Measurements from ENCODE around the gene SPG7.

The SPG7 gene

DNA sequence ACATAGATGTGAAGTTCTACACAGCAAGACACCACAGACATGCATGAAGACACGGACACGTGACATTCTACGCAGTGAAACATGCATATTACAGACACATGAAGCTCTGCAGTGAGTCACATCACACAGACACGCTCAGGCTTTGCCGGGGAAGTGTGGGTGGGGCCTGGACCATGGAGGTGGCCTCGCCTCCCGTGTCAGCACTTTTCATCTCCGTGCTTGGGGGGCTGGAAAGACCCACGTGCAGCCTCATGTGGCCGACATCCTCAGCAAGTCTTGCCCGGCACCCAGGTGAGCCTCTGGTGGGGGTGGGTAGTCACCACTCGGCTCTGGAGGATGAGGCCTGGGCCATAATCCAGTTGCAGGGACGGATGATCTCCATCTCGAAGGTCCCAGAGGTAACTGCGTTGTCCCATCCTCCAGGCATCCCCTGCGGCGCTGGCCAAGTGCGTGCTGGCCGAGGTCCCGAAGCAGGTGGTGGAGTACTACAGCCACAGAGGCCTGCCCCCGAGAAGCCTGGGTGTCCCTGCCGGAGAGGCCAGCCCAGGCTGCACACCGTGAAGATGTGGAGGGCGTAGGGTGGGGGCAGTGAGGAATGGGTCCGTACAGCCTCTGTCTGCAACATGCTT, 88.0 kb downstream of the SPG7 start:
- H3K9me3 Mint-ChIP-seq: no peaks in the 10 kb centered on the region
- H3K4me1 Mint-ChIP-seq: peaks cover 18% of the 10 kb centered on the region
- no peak overlapping the region for H3K27ac Mint-ChIP-seq
- no peak for ATAC-seq
- H3K4me3 Mint-ChIP-seq: no peak overlapping the region
- H3K36me3 Mint-ChIP-seq: peaks cover 6% of the 10 kb centered on the region
- DNase-seq (ENCODE audit: low spot score in 2 of 2): no peak

DNA sequence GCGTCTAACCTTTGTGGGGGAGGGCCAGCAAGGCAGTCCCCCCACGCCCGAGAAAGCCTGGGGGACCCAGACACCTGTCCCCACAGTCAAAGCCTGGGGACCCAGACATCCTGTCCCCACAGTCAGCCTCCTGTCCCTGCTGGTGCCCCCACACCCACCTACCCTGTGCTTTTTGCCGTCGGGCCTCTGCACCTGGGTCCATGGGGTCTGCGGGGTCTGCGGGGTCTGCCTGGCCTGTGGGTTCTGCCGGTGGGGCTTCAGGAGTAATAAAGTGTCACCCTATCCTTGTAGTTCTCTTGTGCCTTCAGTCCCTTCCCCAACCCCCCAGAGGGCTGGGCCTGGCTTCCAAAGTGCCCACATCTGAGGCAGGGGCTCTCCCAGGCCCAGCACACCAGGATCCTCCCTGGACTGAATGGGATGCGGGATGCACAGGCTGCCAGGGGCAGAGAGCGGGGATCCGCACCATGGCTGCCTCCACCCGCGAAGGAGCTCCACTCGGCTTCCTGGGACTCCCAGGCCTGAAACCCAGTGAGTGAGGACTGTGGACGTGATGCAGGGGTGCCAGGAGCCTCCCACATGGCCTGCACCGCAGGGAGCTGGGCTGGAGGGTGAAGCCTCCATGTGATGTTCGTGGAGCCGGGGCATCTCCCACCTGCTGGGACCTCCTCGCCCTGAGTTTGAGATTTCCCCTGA, 88.9 kb downstream of the SPG7 start:
- no peaks in the 10 kb centered on the region for H3K9me3 Mint-ChIP-seq
- no peak overlapping the region for H3K27ac Mint-ChIP-seq

DNA sequence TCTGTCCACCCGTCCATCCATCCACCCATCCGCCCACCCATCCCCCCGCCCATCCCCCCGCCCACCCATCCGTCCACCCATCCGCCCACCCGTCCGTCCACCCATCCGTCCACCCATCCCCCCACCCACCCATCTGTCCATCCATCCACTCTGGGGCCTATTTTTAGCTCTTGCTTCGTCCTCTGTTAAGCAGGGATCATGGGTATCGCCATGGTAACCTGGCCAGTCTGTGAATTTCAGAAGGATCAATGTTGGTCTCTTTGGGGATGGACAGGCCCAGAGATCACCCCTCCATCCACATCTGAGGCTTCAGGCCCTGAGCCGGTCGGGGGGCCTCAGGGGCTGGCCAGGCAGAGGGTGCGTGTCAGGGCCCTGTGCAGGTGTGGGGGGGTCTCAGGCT, 90.0 kb downstream of the SPG7 start:
- Mint-ChIP-seq H3K9me3 (no peaks in the 10 kb centered on the region), H3K4me1 (peaks cover 32% of the 10 kb centered on the region), H3K4me3 (no peak overlapping the region), H3K27ac (no peak overlapping the region), H3K36me3 (no peaks in the 10 kb centered on the region)
- no peak for ATAC-seq
- no peak for DNase-seq (ENCODE audit: low spot score in 2 of 2)

More for the DNA sequence above, 88.9 kb downstream of the SPG7 start:
- Mint-ChIP-seq H3K4me3 (no peak overlapping the region), H3K4me1 (peaks cover 21% of the 10 kb centered on the region), H3K36me3 (no peaks in the 10 kb centered on the region)
- DNase-seq (ENCODE audit: low spot score in 2 of 2) (no peak), ATAC-seq (no peak)

DNA sequence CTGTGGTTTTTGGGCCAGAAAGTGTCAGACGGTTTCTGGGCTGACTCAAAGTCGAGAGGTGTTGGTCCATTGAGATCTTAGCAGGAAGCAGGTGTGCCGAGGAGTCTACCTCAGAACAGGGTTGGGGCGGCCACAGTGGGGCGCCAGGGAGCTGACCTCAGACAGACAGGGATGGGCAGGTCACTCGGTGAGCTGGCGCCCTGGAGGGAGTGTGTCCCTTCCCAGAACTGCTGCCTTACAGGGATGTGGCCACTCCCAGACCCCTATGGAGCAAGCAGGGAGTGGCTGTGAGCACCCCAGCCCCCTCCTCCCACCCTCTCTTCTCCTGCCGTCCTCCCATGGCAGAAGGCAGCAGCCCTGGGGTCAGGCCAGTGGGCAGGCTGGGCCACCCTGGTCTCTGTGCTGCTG, 91.3 kb downstream of the SPG7 start:
- Mint-ChIP-seq H3K36me3 (no peaks in the 10 kb centered on the region), H3K4me3 (no peak overlapping the region), H3K27ac (peak overlapping the region; percentile 75), H3K4me1 (peaks cover 24% of the 10 kb centered on the region), H3K9me3 (no peaks in the 10 kb centered on the region)
- ATAC-seq (peak; percentile 45), DNase-seq (ENCODE audit: low spot score in 2 of 2) (no peak)

DNA sequence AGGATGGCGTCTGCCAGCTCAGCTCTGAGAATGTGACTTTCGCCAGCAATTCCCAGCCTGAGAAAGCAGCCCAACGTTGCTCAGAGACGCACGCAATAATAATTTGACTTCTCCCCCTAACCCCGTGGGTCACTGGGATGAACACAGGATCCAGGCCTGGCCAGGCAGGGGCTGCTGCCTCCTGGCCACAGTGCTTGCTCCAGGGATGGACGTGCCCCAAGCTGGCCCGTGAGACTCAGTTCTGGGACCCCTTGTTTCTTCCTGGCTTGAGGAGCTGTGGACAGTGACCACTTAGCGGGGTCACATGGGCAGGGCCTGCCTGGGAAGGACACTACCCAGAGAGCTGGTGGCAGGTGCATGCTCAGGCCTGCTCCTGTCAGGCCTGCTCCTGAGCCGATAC, 91.7 kb downstream of the SPG7 start:
- Mint-ChIP-seq H3K27ac (no peak overlapping the region), H3K4me1 (peaks cover 24% of the 10 kb centered on the region)
- no peak for ATAC-seq

DNA sequence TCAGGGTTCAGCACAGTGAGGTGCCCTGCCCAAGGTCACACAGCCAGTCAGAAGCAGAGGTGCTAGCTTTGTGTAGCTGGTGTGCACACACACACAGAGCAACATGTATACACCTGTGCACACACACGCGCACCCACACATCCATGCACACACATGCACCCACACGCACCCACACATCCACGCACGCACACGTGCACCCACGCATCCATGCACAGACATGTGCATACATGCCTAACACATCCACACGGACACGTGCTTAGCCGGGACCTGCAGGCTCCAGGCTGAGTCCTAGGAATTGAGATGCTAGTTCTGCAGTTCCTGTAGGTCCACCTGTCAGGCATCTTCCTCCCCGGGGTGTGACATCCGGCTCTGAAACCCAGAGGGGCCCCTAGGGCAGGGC, 92.2 kb downstream of the SPG7 start:
- no peak for DNase-seq (ENCODE audit: low spot score in 2 of 2)
- peaks cover 24% of the 10 kb centered on the region for H3K4me1 Mint-ChIP-seq
- H3K36me3 Mint-ChIP-seq: no peaks in the 10 kb centered on the region
- H3K27ac Mint-ChIP-seq: no peak overlapping the region
- no peak for ATAC-seq
- no peaks in the 10 kb centered on the region for H3K9me3 Mint-ChIP-seq
- H3K4me3 Mint-ChIP-seq: no peak overlapping the region

More for the DNA sequence above, 91.7 kb downstream of the SPG7 start:
- H3K36me3 Mint-ChIP-seq: no peaks in the 10 kb centered on the region
- no peak overlapping the region for H3K4me3 Mint-ChIP-seq
- H3K9me3 Mint-ChIP-seq: no peaks in the 10 kb centered on the region
- no peak for DNase-seq (ENCODE audit: low spot score in 2 of 2)

DNA sequence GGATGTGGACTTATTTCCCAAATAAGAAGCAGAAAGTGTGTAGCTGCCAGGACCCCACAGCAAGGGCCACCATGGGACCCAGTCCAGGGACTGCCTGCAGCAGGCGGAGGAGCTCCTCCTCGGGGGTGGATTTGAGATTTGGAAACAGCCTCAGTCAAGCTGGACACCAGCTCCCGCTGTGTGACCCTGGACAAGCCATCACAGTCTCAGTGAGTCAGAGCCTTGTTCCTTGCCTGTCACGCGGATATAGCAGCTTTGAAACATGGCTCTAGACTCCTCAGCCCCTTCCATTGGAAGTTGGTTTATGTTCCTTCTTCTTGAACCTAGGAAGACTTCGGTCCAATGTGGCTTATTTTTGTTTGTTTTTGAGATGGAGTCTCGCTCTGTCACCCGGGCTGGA, 92.8 kb downstream of the SPG7 start:
- DNase-seq (ENCODE audit: low spot score in 2 of 2) (no peak), ATAC-seq (no peak)
- Mint-ChIP-seq H3K27ac (no peak overlapping the region), H3K4me1 (peaks cover 24% of the 10 kb centered on the region), H3K9me3 (no peaks in the 10 kb centered on the region), H3K36me3 (no peaks in the 10 kb centered on the region), H3K4me3 (no peak overlapping the region)

DNA sequence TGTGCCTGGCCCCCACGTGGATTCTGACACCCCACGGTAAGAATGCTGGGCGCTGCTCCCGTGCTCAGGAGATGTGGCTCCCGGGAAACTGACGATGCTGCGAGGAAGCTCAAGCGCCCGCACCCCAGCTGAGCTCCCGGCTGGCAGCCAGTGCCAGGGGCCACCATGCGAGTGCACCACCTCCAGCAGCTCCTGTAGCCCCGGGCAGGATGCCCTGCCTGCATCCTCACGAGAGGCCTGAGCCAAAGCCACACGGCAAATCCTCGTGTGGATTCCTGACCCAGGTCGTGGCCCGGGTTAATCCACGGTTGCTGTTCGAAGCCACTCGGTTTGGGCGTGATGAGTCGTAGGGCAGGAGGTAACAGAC, 93.7 kb downstream of the SPG7 start:
- peak overlapping the region; percentile 14 for H3K27ac Mint-ChIP-seq
- ATAC-seq (no peak), DNase-seq (ENCODE audit: low spot score in 2 of 2) (no peak)
- H3K4me3 Mint-ChIP-seq: peak overlapping the region; percentile 48
- H3K36me3 Mint-ChIP-seq: no peaks in the 10 kb centered on the region
- peaks cover 24% of the 10 kb centered on the region for H3K4me1 Mint-ChIP-seq
- no peaks in the 10 kb centered on the region for H3K9me3 Mint-ChIP-seq

DNA sequence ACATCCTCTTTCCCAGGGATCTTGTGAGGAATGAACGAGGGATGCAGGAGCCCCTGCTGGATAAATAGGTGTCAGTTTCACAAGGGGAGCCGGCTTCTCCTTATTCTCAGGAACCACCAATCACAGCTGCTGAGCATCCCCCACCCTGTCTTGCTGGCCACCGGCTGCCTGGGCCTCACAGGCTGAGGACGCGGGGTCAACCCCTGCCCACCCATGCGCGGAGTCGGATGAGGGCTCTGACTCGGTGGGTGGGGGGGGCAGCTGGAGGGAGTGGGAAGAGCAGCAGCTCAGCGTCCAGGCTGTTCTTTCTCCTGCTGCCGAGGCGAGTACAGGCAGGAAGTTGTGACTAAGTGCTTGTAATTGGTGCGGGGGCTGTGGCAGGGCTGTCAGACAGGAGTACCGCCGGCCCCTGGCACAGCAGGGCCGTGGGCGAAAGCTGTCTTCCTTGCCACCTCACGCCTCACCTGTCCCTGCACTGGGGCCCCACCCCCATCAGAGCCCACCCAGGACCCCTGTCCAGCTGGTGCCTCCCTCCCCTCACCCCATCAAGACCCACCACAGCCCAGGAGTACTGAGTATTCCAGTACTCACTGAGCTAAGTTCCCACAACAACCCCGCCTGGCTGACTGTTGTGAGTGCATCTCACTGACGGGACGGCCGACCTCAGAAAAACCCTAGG, 94.2 kb downstream of the SPG7 start:
- DNase-seq (ENCODE audit: low spot score in 2 of 2) (peak; percentile 35 to 71), ATAC-seq (peak; percentile 93)
- H3K27ac Mint-ChIP-seq: peak overlapping the region; percentile 14
- peaks cover 24% of the 10 kb centered on the region for H3K4me1 Mint-ChIP-seq
- H3K4me3 Mint-ChIP-seq: peak overlapping the region; percentile 48
- H3K36me3 Mint-ChIP-seq: no peaks in the 10 kb centered on the region
- no peaks in the 10 kb centered on the region for H3K9me3 Mint-ChIP-seq

DNA sequence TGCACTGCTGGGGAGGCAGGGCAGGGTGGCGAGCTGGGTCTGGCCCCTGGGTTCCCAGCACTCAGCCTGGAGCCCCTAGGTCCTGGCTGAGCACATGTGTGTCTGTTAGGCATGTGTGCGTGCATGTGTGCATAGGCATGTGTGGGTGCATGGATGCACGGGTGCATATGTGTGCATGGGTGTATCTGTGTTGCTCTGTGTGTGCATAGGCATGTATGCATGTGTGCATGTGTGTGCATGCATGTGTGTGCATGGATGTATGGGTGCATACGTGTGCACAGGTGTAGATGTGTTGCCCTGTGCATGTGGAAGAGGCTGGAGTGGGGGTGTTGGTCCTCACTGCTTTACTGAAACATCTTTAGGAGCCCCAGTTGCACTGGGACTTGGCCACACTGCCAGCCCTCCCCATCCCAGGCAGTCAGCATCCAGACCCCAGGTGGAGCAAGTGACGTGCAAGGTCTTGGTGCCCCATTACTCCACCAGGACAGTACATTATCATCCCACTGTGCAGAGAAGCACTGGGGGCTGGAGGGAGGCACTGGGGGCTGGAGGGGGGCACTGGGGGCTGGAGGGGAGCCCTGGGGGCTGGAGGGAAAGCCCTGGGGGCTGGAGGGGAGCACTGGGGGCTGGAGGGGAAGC, 94.9 kb downstream of the SPG7 start:
- H3K36me3 Mint-ChIP-seq: no peaks in the 10 kb centered on the region
- H3K4me1 Mint-ChIP-seq: peaks cover 24% of the 10 kb centered on the region
- H3K9me3 Mint-ChIP-seq: no peaks in the 10 kb centered on the region
- H3K4me3 Mint-ChIP-seq: peak overlapping the region; percentile 48
- ATAC-seq: no peak
- H3K27ac Mint-ChIP-seq: peak overlapping the region; percentile 14
- no peak for DNase-seq (ENCODE audit: low spot score in 2 of 2)

DNA sequence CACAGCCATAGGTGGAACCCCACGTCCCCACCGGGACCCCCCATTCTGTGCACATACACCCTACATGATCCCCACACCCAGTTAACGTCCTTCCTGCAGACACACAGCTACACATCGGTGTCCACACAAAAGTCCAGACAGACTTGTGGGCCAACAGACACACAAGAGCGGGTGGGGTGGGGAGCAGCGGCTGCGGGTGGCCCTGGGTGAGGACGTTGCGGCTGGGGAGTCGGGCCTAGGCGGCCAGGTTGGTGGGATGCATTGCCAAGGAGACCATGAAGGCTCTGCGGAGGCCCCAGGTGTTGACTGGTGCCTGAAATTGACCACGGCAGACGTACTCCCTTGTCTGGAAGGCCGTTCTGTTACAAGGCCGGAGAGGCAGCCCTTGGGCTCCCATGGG, 96.6 kb downstream of the SPG7 start:
- H3K27ac Mint-ChIP-seq: no peak overlapping the region
- peaks cover 24% of the 10 kb centered on the region for H3K4me1 Mint-ChIP-seq
- no peak overlapping the region for H3K4me3 Mint-ChIP-seq
- no peak for ATAC-seq
- H3K9me3 Mint-ChIP-seq: no peaks in the 10 kb centered on the region
- DNase-seq (ENCODE audit: low spot score in 2 of 2): no peak
- H3K36me3 Mint-ChIP-seq: no peaks in the 10 kb centered on the region

DNA sequence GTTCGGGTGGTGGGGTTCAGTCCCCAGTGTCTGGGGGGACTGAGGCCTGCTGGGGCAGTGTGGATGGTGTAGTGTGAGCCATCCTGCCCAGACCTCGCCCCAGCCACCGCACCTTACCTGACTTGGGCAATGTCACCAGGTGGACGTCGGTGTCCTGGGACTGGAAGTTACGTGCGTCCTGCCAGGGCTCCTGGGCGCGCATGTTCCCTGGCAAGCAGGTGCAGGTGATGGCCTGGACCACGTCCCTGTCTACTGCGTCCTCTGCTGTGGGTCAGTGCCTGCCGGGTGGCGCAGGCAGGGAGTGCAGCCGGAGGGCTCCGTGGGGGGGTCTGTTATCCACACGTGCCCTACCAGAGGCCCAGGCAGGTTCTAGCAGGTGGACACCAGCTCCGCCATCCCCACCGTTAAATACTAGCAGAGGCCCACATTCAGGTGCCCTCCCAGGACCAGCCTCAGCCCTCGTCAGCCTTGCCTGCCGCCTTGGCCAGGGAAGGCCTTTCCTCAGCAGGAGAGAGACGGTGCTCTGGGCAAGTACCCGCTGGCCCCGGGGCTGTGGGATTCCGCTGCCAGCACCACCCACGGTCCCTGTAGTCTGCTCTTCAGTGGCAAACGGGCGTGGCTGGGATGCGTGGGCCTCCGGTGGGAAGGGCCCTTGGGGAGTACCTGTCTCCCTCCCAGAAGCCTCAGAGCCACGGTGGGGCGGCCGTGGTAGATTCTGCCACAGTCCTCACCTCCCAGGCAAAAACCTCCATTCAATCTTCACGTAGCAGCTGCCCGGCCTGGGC, 97.2 kb downstream of the SPG7 start:
- no peaks in the 10 kb centered on the region for H3K9me3 Mint-ChIP-seq
- no peak overlapping the region for H3K27ac Mint-ChIP-seq
- no peaks in the 10 kb centered on the region for H3K36me3 Mint-ChIP-seq
- peaks cover 21% of the 10 kb centered on the region for H3K4me1 Mint-ChIP-seq
- ATAC-seq (no peak), DNase-seq (ENCODE audit: low spot score in 2 of 2) (no peak)
- H3K4me3 Mint-ChIP-seq: no peak overlapping the region

DNA sequence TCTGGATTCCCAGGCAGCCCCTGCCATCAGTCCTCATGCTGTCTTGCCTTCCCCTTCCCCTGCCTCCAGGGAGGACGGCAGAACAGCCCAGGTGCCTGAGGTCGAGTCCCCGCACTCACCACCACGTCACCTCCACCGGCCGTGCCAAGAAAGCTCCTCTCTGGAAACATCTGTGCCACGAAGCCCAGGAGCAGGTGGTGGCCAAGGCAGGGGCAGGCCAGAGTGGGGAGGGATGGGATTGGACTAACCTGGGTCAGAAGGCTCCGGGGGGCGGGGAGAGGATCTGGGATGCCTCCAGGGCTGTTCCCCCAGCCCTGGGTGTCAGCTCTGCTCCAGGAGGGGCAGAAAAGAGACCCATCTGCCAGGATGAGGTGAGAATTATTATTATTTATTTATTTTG, 97.8 kb downstream of the SPG7 start:
- H3K4me3 Mint-ChIP-seq: no peak overlapping the region
- no peaks in the 10 kb centered on the region for H3K9me3 Mint-ChIP-seq
- DNase-seq (ENCODE audit: low spot score in 2 of 2): no peak
- H3K36me3 Mint-ChIP-seq: no peaks in the 10 kb centered on the region
- no peak overlapping the region for H3K27ac Mint-ChIP-seq
- H3K4me1 Mint-ChIP-seq: peaks cover 15% of the 10 kb centered on the region
- no peak for ATAC-seq
